CD1c-positive myeloid dendritic cell (primary cell): ENCODE results near the gene MMP14.
"Not testable (repeated sequence)": the region's sequence is repeated elsewhere in the genome, so short reads cannot be mapped to it uniquely, and the experiment has no call there.

Experiments used
- DNase-seq: peaks from one replicate; pipeline ENCODE4 v3.0.0-alpha.2; 2016; ENCODE audit errors: extremely low spot score

The MMP14 gene

GRCh38 chr14:22836301-22837113, at the start of gene MMP14:
TSS of gene MMP14 (plus strand) at chr14:22836585. CDS start at chr14:22836818, 233 bp downstream.
- peak; percentile 30 for DNase-seq

- no peak for DNase-seq
Measured at GRCh38 chr14:22786685-22787084, 49.7 kb upstream of the MMP14 start.

- peak; percentile 79 for DNase-seq
Measured at GRCh38 chr14:22791301-22791700, 45.1 kb upstream of the MMP14 start.

GRCh38 chr14:22792158-22792557, 44.2 kb upstream of the MMP14 start:
- no peak for DNase-seq

GRCh38 chr14:22793550-22793949, 42.8 kb upstream of the MMP14 start:
- DNase-seq: not testable (repeated sequence)

- no peak for DNase-seq
Measured at GRCh38 chr14:22793976-22794375, 42.4 kb upstream of the MMP14 start.

GRCh38 chr14:22794551-22794951, 41.8 kb upstream of the MMP14 start:
- no peak for DNase-seq

GRCh38 chr14:22796087-22796707, 40.2 kb upstream of the MMP14 start:
- no peak for DNase-seq

- no peak for DNase-seq
Measured at GRCh38 chr14:22797017-22797917, 39.1 kb upstream of the MMP14 start.

- DNase-seq: peak; percentile 81
Measured at GRCh38 chr14:22798528-22798927, 37.9 kb upstream of the MMP14 start.

GRCh38 chr14:22800346-22800745, 36.0 kb upstream of the MMP14 start:
- DNase-seq: peak; percentile 65

- peak; percentile 57 for DNase-seq
Measured at GRCh38 chr14:22801716-22802115, 34.7 kb upstream of the MMP14 start.

GRCh38 chr14:22802860-22803686, 33.3 kb upstream of the MMP14 start:
- DNase-seq: no peak

- no peak for DNase-seq
Measured at GRCh38 chr14:22803687-22803974, 32.8 kb upstream of the MMP14 start.

GRCh38 chr14:22805235-22805634, 31.1 kb upstream of the MMP14 start:
- DNase-seq: not testable (repeated sequence)

- DNase-seq: no peak
Measured at GRCh38 chr14:22807432-22808087, 28.8 kb upstream of the MMP14 start.

- no peak for DNase-seq
Measured at GRCh38 chr14:22808388-22809209, 27.8 kb upstream of the MMP14 start.

- peak; percentile 48 for DNase-seq
Measured at GRCh38 chr14:22811722-22812121, 24.7 kb upstream of the MMP14 start.

- no peak for DNase-seq
Measured at GRCh38 chr14:22812744-22813143, 23.6 kb upstream of the MMP14 start.

- DNase-seq: no peak
Measured at GRCh38 chr14:22813145-22813544, 23.2 kb upstream of the MMP14 start.
